Measurements from ENCODE around the gene ACOT12. TPM values are rescaled to one million over a fixed set of nuclear protein-coding genes. Genes with fewer than 3 reads are reported as not detected.
A peak's percentile ranks its signal among the peaks of the same experiment; 100 is the strongest.

ACOT12 gene
- total and polyA plus RNA-seq, 8 donors = not detected

DNA sequence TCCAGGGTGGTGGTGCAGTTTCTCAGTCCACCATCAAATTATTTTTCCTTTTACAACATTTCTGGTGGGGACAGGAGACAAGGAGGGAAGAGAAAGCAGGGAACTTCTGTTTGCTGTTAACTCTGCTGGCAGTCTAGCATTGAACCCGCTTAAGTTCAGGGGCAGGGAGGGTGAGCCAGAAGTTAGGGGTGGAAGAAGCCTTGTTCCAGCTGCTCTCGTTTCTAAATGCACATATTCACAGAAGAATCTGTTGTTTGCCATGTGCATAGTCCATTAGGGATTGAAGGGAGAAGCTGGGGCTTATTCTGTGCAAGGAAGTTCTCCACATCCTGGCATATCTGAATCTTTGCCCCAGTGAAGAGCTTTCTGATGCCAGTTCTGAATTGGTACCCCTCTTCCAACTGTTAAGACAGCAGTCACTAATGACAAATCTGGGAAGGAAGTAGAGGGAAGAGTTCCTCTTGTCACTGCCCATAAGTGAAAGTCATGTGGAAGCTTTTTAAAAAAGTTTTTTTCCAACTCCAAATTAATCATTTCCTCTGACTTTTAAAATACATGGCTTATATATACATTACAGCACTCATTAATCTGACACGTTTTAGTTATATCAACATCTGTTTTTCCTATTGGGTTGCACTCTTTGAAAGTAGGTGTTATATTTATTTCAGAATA lies 32.6 kb upstream of the ACOT12 start:
- peak overlapping the region in 2 of 5 donors; percentile 15 to 44 for H3K27ac ChIP-seq
- H3K36me3 ChIP-seq = no peaks in the 10 kb centered on the region
- H3K4me3 ChIP-seq = no peak overlapping the region
- H3K27me3 ChIP-seq = no peaks in the 10 kb centered on the region
- WGBS, 5 donors = 41 to 63% (median 49%) methylated on average over 3 of the region's 3 CpGs
- TF ChIP-seq EP300 (IDR thresholded peaks at IDR 0.05) (no peak), POLR2AphosphoS5 (IDR thresholded peaks at IDR 0.05) (no peak), POLR2A (IDR thresholded peaks at IDR 0.05) (no peak)
- no peaks in the 10 kb centered on the region for H3K9me3 ChIP-seq
- DNase-seq = peak in 1 of 2 donors; percentile 22
- intact Hi-C loops (cut with DNase I; ENCODE audit: low total_unique reads) = loop anchor here (5.0 kb wide), 1 partner anchor 741 kb away; no protein-coding TSS in a partner anchor
- peaks cover 0 to 33% (median 8%) of the 10 kb centered on the region in 4 donors for H3K4me1 ChIP-seq

DNA sequence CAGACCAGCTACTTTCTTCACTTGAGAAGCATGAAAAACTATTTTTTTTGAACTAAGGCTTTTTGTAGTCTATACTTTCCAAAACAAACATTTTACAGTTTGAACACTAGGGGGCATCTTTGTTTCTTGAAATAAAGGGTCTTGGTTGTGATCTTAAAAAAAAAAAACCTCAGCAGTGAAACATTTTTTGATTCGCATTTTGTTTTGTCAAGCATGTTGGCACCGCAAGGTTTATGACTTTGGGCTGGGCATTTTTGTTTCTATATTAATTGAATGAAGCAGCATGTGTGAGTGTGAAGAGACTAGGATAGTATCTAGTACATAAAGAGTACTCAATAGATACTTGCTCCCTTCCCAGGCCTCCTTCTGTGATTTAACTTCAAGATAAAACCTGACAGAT lies 31.6 kb upstream of the ACOT12 start:
- intact Hi-C loops (cut with DNase I; ENCODE audit: low total_unique reads) = loop anchor here (5.0 kb wide), 1 partner anchor 742 kb away; no protein-coding TSS in a partner anchor

DNA sequence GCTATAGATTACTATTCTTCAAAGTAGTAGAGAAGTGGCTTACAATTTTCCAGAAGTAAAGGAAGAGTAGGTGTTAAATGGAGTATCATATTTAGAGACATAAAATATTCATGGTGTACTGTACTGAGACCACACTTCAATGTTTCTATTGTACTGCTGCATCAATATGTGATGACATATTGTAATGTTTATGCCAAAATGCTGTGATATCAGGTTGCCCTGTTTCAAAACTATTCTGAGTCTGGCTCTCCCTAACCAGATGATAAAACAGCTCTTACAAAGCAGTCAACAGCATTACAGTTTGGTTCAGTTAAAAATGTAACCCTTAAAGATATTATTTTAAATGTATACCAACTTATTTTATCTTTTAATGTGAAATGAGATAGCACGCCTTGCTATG lies 30.8 kb upstream of the ACOT12 start:
- H3K36me3 ChIP-seq = peaks cover 3 to 13% (median 4%) of the 10 kb centered on the region in 4 donors
- DNase-seq = no peak
- H3K4me1 ChIP-seq = peaks cover 0 to 33% (median 8%) of the 10 kb centered on the region in 4 donors
- no peak overlapping the region for H3K4me3 ChIP-seq
- H3K27ac ChIP-seq = no peak overlapping the region
- H3K9me3 ChIP-seq = no peaks in the 10 kb centered on the region
- no peaks in the 10 kb centered on the region for H3K27me3 ChIP-seq
- intact Hi-C loops (cut with DNase I; ENCODE audit: low total_unique reads) = loop anchor here (5.0 kb wide), 1 partner anchor 743 kb away; no protein-coding TSS in a partner anchor
- TF ChIP-seq EP300 (IDR thresholded peaks at IDR 0.05) (no peak), POLR2A (IDR thresholded peaks at IDR 0.05) (no peak), POLR2AphosphoS5 (IDR thresholded peaks at IDR 0.05) (no peak)
- TF ChIP-seq, protein P1, sequence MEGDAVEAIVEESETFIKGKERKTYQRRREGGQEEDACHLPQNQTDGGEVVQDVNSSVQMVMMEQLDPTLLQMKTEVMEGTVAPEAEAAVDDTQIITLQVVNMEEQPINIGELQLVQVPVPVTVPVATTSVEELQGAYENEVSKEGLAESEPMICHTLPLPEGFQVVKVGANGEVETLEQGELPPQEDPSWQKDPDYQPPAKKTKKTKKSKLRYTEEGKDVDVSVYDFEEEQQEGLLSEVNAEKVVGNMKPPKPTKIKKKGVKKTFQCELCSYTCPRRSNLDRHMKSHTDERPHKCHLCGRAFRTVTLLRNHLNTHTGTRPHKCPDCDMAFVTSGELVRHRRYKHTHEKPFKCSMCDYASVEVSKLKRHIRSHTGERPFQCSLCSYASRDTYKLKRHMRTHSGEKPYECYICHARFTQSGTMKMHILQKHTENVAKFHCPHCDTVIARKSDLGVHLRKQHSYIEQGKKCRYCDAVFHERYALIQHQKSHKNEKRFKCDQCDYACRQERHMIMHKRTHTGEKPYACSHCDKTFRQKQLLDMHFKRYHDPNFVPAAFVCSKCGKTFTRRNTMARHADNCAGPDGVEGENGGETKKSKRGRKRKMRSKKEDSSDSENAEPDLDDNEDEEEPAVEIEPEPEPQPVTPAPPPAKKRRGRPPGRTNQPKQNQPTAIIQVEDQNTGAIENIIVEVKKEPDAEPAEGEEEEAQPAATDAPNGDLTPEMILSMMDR (IDR thresholded peaks at IDR 0.05) = no peak
- WGBS, 5 donors = 92 to 100% (median 98%) methylated on average over 1 of the region's 1 CpG

More for the DNA sequence above, 31.6 kb upstream of the ACOT12 start:
- WGBS, 5 donors = 0 to 11% (median 4%) methylated on average over 2 of the region's 2 CpGs
- DNase-seq = peak in 1 of 2 donors; percentile 60
- Histone ChIP-seq H3K4me1 (peaks cover 0 to 33% (median 8%) of the 10 kb centered on the region in 4 donors), H3K36me3 (peaks cover 0 to 5% (median 2%) of the 10 kb centered on the region in 4 donors), H3K27ac (peak overlapping the region in 2 of 5 donors; percentile 11 to 44), H3K9me3 (no peaks in the 10 kb centered on the region), H3K27me3 (no peaks in the 10 kb centered on the region), H3K4me3 (no peak overlapping the region)
- no peak for TF ChIP-seq EP300 (IDR thresholded peaks at IDR 0.05)
- TF ChIP-seq, protein P1 (IDR thresholded peaks at IDR 0.05) = peak in 5 of 7 experiments; percentile 19 to 64 (median 36)
- TF ChIP-seq POLR2AphosphoS5 (IDR thresholded peaks at IDR 0.05) = no peak
- no peak for TF ChIP-seq POLR2A (IDR thresholded peaks at IDR 0.05)

DNA sequence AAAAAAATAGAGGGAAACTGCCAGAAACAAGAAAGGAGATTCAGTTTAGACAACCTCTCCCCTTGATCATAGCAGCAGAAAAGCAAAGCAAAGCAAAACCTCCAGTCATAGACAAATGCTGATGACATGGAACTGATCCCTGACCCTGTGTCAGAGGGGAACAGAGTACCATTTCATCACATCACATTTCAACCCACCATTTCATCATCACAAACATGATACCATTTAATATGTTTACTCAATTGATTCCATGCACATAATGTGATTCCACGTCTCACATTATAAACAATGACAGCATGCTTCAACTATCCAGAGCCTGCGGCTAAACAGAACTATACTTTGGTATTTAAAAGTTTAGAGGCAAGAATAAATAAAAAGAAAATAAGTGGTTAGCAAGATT lies 28.7 kb upstream of the ACOT12 start:
- Histone ChIP-seq H3K4me1 (peaks cover 0 to 22% (median 8%) of the 10 kb centered on the region in 4 donors), H3K36me3 (peaks cover 3 to 25% (median 5%) of the 10 kb centered on the region in 4 donors), H3K27me3 (no peaks in the 10 kb centered on the region), H3K9me3 (no peaks in the 10 kb centered on the region), H3K27ac (peak overlapping the region in 2 of 5 donors; percentile 36 to 39), H3K4me3 (no peak overlapping the region)
- intact Hi-C loops (cut with DNase I; ENCODE audit: low total_unique reads) = no loop called here
- WGBS, 5 donors = 63 to 74% (median 65%) methylated on average over 2 of the region's 2 CpGs
- peak in 1 of 2 donors; percentile 20 for DNase-seq
- TF ChIP-seq POLR2AphosphoS5 (IDR thresholded peaks at IDR 0.05) (peak in 1 of 3 donors; percentile 72), EP300 (IDR thresholded peaks at IDR 0.05) (no peak)

DNA sequence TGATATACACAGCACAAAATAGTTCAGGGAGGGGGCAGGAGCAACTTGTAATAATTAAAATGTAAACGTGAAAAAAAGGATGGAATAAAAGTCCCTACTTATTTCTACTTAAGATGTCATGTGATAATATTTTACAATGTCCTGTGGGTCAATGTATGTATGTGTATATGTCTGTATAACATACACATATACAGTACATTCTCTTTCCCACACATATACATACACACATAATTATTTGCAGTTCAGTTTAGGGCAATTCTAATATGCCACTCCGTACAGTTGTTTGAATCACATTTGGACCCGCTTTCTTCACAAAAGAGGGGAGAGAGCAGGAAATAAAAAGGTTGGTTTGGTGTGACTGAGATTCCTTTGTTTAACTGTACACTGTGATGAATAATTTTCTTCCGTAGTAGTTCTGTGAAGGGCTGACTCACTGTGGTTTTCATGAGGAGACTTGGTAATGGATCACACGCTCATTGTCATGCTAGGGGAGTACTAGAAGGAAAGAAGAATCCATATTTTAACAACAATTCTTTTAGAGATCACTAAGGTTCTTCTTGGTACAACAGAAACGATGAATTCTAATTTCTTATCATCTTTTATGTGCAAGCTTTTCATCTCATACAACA lies 26.2 kb upstream of the ACOT12 start:
- Histone ChIP-seq H3K9me3 (no peaks in the 10 kb centered on the region), H3K27ac (no peak overlapping the region), H3K36me3 (peaks cover 3 to 30% (median 5%) of the 10 kb centered on the region in 4 donors), H3K4me1 (peaks cover 0 to 6% (median 0%) of the 10 kb centered on the region in 4 donors), H3K27me3 (no peaks in the 10 kb centered on the region), H3K4me3 (no peak overlapping the region)
- TF ChIP-seq POLR2A (IDR thresholded peaks at IDR 0.05) (no peak), EP300 (IDR thresholded peaks at IDR 0.05) (no peak), POLR2AphosphoS5 (IDR thresholded peaks at IDR 0.05) (no peak)
- TF ChIP-seq, protein P1 (IDR thresholded peaks at IDR 0.05) = no peak
- peak in 1 of 2 donors; percentile 12 for DNase-seq
- WGBS, 5 donors = 51 to 69% (median 55%) methylated on average over 6 of the region's 6 CpGs
- intact Hi-C loops (cut with DNase I; ENCODE audit: low total_unique reads) = no loop called here
